Lung (tissue), 12 donors: ENCODE results near the gene LRCH1. TPM values are rescaled to one million over a fixed set of nuclear protein-coding genes. Genes with fewer than 3 reads are reported as not detected.

Source experiments
- ATAC-seq: fragments of 200-7000 bp; cut with Tn5 transposase; one replicate; pipeline ENCODE4 v1.9.1; 2020; ENCODE audit warnings: moderate number of reproducible peaks; ENCODE audit not compliant: insufficient read depth, low FRiP score
- DNase-seq, 3 donors: peaks; one replicate each; pipeline ENCODE4 v3.0.0-alpha.2; 2013 to 2017
- H3K27ac ChIP-seq, 2 donors: one replicate each; pipeline ENCODE4 v1.5.1; 2013; ENCODE audit warnings: mild to moderate bottlenecking in 2 of 2, moderate library complexity in 2 of 2, control low read depth in 1 of 2, inconsistent platforms in 1 of 2, low read depth in 1 of 2, low read length in 1 of 2
- H3K27me3 ChIP-seq, 3 donors: one replicate each; pipeline ENCODE4 v1.5.1; 2013; ENCODE audit warnings: low read length in 2 of 3; ENCODE audit not compliant: control insufficient read depth in 3 of 3, insufficient read depth in 3 of 3
- H3K36me3 ChIP-seq, 4 donors: one replicate each; pipeline ENCODE4 v1.5.1; 2013; ENCODE audit warnings: low read length in 4 of 4, mild to moderate bottlenecking in 1 of 4, moderate library complexity in 1 of 4; ENCODE audit not compliant: control insufficient read depth in 4 of 4, insufficient read depth in 4 of 4
- H3K4me1 ChIP-seq, 5 donors: one replicate each; pipeline ENCODE4 v1.5.1; 2013; ENCODE audit warnings: low read length in 5 of 5, mild to moderate bottlenecking in 2 of 5, moderate library complexity in 1 of 5; ENCODE audit not compliant: control insufficient read depth in 5 of 5, insufficient read depth in 5 of 5
- H3K4me3 ChIP-seq: one replicate; pipeline ENCODE4 v1.5.1; 2013; ENCODE audit warnings: mild to moderate bottlenecking, control low read depth, moderate library complexity
- H3K9ac ChIP-seq, 2 donors: one replicate each; pipeline ENCODE4 v1.5.1; 2013; ENCODE audit warnings: low read length in 2 of 2, control low read depth in 1 of 2; ENCODE audit not compliant: insufficient read depth in 1 of 2
- H3K9me3 ChIP-seq, 4 donors: one replicate each; pipeline ENCODE4 v1.5.1; 2013; ENCODE audit warnings: low read length in 3 of 4, mild to moderate bottlenecking in 1 of 4, moderate library complexity in 1 of 4; ENCODE audit not compliant: control insufficient read depth in 4 of 4, insufficient read depth in 3 of 4
- WGBS, 2 donors: extraction: QIAGEN DNeasy Blood & Tissue Kit; methylation state at CpG; one replicate each; pipeline ENCODE4 v1.1.7; 2013; 5-methylcytosine and 5-hydroxymethylcytosine counted together
- polyA plus RNA-seq, 2 donors: library from polyadenylated mRNA; stranded (reverse); fragments of 200-250 nt; gene quantifications; one replicate each; pipeline ENCODE4 v1.2.1, GENCODE V29; 2013
- total RNA-seq, 2 donors: library from RNA; depleted of rRNA in 1 of 2; stranded (reverse); fragments of >200 nt in 1 of 2; gene quantifications; one replicate each; pipeline ENCODE4 v1.2.1, GENCODE V29; 2014 to 2021
- TF ChIP-seq, protein P1 (sequence below): IDR thresholded peaks from 2 replicates; pipeline ENCODE4 v1.5.1; 2012; ENCODE audit warnings: mild to moderate bottlenecking; ENCODE audit errors: control extremely low read depth, extremely low read depth
- donor health status: control.
- donor health status: control.
- donor health status: Bipolar disorder and iron deficiency.
- donor health status: healthy.
- donor health status: DM: yes; HTN: yes; CAD: no.

The LRCH1 gene
- total and polyA plus RNA-seq, 4 donors, result 3.6 to 35.4 (median 13.2) TPM

DNA sequence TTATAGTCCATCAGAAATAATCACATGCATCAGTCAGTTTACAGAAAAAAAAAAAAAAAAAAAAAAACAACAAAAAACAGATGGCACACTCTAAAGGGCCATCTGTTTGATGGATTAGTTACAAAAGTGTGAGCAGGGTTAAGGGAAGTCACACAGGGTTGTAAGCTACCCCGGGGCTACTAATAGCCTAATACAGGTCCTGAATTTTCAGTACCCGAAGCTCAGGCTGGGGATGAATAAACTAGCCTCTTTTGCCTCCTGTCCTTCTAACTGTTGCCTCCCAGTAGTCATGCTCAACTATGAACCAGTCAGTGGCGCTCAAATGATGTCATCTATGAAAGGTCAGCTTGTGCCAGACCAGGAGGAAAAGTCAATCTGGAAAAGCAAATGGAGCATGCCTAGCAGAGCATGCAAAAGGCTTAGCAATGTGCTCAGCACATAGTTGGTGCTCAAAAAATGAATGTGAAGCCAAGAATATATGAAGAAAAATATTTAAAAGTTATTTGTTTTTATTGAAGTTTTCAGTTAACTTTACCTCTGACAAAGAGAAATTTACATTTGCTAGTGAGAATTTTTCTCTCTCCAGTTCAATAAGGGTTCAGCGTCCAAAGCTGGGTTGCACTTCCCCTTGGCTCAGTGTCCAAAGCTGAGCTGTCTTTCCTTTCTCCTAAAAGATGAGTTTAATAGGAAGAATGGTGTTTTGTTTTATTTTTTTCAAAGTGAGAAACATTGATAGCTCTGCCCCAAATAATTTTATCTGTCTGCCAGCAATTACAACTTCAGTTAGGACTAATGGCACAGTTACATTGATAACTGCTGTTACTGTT is 30.8 kb upstream of the LRCH1 start:
- Histone ChIP-seq H3K27ac (no peak overlapping the region), H3K4me3 (no peak overlapping the region), H3K9ac (no peak overlapping the region), H3K36me3 (no peaks in the 10 kb centered on the region), H3K4me1 (peaks cover 0 to 22% (median 6%) of the 10 kb centered on the region in 5 donors), H3K27me3 (no peaks in the 10 kb centered on the region), H3K9me3 (peaks cover 0 to 5% (median 1%) of the 10 kb centered on the region in 4 donors)
- TF ChIP-seq, protein P1, sequence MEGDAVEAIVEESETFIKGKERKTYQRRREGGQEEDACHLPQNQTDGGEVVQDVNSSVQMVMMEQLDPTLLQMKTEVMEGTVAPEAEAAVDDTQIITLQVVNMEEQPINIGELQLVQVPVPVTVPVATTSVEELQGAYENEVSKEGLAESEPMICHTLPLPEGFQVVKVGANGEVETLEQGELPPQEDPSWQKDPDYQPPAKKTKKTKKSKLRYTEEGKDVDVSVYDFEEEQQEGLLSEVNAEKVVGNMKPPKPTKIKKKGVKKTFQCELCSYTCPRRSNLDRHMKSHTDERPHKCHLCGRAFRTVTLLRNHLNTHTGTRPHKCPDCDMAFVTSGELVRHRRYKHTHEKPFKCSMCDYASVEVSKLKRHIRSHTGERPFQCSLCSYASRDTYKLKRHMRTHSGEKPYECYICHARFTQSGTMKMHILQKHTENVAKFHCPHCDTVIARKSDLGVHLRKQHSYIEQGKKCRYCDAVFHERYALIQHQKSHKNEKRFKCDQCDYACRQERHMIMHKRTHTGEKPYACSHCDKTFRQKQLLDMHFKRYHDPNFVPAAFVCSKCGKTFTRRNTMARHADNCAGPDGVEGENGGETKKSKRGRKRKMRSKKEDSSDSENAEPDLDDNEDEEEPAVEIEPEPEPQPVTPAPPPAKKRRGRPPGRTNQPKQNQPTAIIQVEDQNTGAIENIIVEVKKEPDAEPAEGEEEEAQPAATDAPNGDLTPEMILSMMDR, result no peak
- DNase-seq (peak in 2 of 3 donors; percentile 49 to 57), ATAC-seq (no peak)
- WGBS, 2 donors, result 43 to 44% methylated on average over 4 of the region's 4 CpGs

- Histone ChIP-seq H3K9ac (no peak overlapping the region), H3K4me1 (peaks cover 0 to 22% (median 2%) of the 10 kb centered on the region in 5 donors), H3K36me3 (no peaks in the 10 kb centered on the region), H3K9me3 (peaks cover 0 to 5% (median 1%) of the 10 kb centered on the region in 4 donors), H3K4me3 (no peak overlapping the region), H3K27me3 (no peaks in the 10 kb centered on the region), H3K27ac (no peak overlapping the region)
- TF ChIP-seq, protein P1, result no peak
- peak in 1 of 3 donors; percentile 69 for DNase-seq
- ATAC-seq, result no peak
Measured at GRCh38 chr13:46522748-46523030, 30.3 kb upstream of the LRCH1 start.

DNA sequence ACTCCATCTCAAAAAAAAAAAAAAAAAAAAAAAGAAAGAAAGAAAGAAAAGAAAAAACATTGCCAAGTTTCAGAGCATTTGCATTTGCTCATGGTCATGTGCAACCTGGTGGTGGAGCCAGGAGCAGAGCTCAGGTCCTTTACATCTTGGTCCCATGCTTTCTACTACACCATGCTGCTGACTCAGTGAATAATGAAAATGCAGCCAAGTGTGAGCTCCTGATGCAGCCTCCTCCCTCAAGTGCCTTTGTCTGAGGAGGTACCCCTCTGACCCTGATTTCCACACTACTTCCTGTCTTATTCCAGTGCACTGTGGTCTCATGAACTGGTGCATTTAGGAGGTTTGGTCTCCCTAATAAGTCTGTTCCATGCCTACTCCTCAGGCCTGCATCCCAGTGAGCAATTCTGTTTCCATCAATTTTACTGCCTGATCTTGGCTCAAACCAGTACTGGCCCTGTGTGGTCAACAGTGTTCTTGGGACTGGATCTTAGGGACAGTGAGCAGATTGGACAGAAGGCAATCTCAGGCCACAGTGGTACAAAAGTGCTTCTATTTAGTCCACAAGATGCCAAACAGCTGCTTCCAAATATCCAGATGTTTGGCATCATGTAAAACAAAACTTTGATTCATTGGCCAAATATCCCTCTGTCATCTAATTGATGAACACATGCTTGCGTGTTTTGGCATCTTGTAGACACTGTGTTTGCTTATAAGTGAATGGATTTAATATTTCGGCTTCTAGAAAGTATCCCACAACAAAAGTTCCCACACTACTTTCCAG is 28.8 kb upstream of the LRCH1 start:
- ATAC-seq (no peak), DNase-seq (peak; percentile 32 to 81 (median 77))
- TF ChIP-seq, protein P1, result no peak
- Histone ChIP-seq H3K4me3 (no peak overlapping the region), H3K9me3 (peaks cover 0 to 5% (median 1%) of the 10 kb centered on the region in 4 donors), H3K4me1 (peaks cover 0 to 22% (median 2%) of the 10 kb centered on the region in 5 donors), H3K9ac (no peak overlapping the region), H3K27me3 (no peaks in the 10 kb centered on the region), H3K36me3 (no peaks in the 10 kb centered on the region), H3K27ac (no peak overlapping the region)
- WGBS, 2 donors, result 77 to 87% methylated on average over 2 of the region's 2 CpGs
